Stimulated activated naive CD8-positive, alpha-beta T cell treated with anti-CD3 and anti-CD28 coated beads, Interleukin-15, Interleukin-2, amounts not matched to agents 100 ng/mL and 50 ng/mL, for 24 hours (primary cell): ENCODE measurements around the gene SLC41A3.

Source experiments
- H3K27ac Mint-ChIP-seq: one replicate; pipeline ENCODE4 v1.8.0; 2021; ENCODE audit warnings: mild to moderate bottlenecking, mixed read lengths
- H3K27me3 Mint-ChIP-seq: one replicate; pipeline ENCODE4 v1.8.0; 2021; ENCODE audit warnings: mixed read lengths
- H3K36me3 Mint-ChIP-seq: one replicate; pipeline ENCODE4 v1.8.0; 2021; ENCODE audit warnings: low read depth, mixed read lengths
- H3K4me1 Mint-ChIP-seq: one replicate; pipeline ENCODE4 v1.8.0; 2021; ENCODE audit warnings: low read depth, mixed read lengths
- H3K4me3 Mint-ChIP-seq: one replicate; pipeline ENCODE4 v1.8.0; 2021; ENCODE audit warnings: mild to moderate bottlenecking, mixed read lengths
- H3K9me3 Mint-ChIP-seq: one replicate; pipeline ENCODE4 v1.8.0; 2021; ENCODE audit warnings: mixed read lengths

Gene SLC41A3

GRCh38 chr3:126125781-126126251, 41.9 kb upstream of the SLC41A3 start:
- Mint-ChIP-seq H3K27ac (no peak overlapping the region), H3K4me1 (no peaks in the 10 kb centered on the region), H3K9me3 (no peaks in the 10 kb centered on the region), H3K4me3 (no peak overlapping the region), H3K36me3 (no peaks in the 10 kb centered on the region), H3K27me3 (peaks cover 4% of the 10 kb centered on the region)

- Mint-ChIP-seq H3K27me3 (peaks cover 4% of the 10 kb centered on the region), H3K9me3 (no peaks in the 10 kb centered on the region), H3K36me3 (no peaks in the 10 kb centered on the region), H3K4me1 (no peaks in the 10 kb centered on the region), H3K4me3 (no peak overlapping the region), H3K27ac (no peak overlapping the region)
Observed at GRCh38 chr3:126125341-126125740, 41.4 kb upstream of the SLC41A3 start.

GRCh38 chr3:126124896-126125295, 41.0 kb upstream of the SLC41A3 start:
- no peak overlapping the region for H3K4me3 Mint-ChIP-seq
- peaks cover 4% of the 10 kb centered on the region for H3K27me3 Mint-ChIP-seq
- no peaks in the 10 kb centered on the region for H3K4me1 Mint-ChIP-seq
- H3K36me3 Mint-ChIP-seq: no peaks in the 10 kb centered on the region
- no peaks in the 10 kb centered on the region for H3K9me3 Mint-ChIP-seq
- H3K27ac Mint-ChIP-seq: no peak overlapping the region

DNA sequence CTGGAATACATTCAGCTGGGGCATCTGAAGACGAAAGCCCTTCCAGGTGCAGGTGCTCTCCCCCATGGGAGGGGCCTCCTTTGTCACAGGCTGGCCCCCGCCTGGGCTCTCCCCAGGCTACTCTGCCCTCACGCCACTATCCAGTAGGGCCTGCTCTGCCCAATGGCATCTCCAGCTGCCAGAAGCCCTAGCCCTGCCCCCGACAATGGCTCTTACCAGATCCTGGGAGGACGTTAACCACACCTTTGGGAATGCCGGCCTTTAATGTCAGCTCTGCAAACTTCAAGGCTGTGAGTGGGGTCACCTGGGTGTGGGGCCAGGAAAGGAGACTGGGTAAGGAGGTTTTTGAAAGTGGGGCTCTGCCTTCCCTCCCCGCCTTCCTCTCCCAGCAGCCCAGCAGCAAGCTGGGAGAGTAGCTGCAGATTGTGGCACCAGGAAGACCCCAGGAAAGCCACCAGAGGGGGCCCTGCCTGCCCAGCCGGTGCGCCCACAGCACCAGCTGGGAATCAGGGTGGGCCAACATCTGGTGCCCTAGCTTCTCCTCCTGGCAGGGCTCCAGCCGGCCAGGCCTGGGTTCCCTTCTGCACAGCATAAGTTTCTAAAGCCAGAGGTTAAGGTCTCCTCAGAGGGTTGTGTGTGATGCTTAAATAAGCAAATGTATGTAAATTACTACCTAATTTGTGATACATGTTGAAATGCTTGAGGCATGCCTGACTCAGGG, 40.4 kb upstream of the SLC41A3 start:
- Mint-ChIP-seq H3K27me3 (peaks cover 7% of the 10 kb centered on the region), H3K4me3 (no peak overlapping the region), H3K9me3 (no peaks in the 10 kb centered on the region), H3K36me3 (no peaks in the 10 kb centered on the region), H3K27ac (no peak overlapping the region), H3K4me1 (no peaks in the 10 kb centered on the region)

- Mint-ChIP-seq H3K27me3 (peaks cover 13% of the 10 kb centered on the region), H3K9me3 (no peaks in the 10 kb centered on the region), H3K4me1 (no peaks in the 10 kb centered on the region), H3K27ac (no peak overlapping the region), H3K36me3 (no peaks in the 10 kb centered on the region), H3K4me3 (no peak overlapping the region)
Observed at GRCh38 chr3:126121632-126122031, 37.7 kb upstream of the SLC41A3 start.

DNA sequence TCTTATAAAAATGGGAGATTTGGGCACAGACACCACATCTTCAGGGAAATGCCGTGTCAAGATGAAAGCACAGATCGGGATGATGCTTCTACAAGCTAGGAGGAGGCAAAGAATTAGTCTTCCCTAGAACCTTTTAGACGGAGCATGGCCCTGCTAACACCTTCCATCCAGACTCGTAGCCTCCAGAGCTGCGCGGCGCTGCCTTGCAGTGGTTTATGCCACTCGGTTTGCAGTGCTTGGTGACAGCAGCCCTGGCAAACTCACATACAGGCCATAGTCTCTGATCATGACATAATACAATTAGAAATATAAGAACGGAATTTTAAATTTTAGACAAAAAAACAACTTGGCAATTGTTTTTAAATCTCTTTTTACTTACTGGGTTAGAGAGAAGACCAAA, 37.1 kb upstream of the SLC41A3 start:
- Mint-ChIP-seq H3K36me3 (no peaks in the 10 kb centered on the region), H3K4me1 (no peaks in the 10 kb centered on the region), H3K27me3 (peaks cover 13% of the 10 kb centered on the region), H3K9me3 (no peaks in the 10 kb centered on the region), H3K27ac (no peak overlapping the region), H3K4me3 (no peak overlapping the region)

- Mint-ChIP-seq H3K27ac (no peak overlapping the region), H3K4me3 (no peak overlapping the region), H3K4me1 (no peaks in the 10 kb centered on the region), H3K27me3 (peaks cover 13% of the 10 kb centered on the region), H3K36me3 (no peaks in the 10 kb centered on the region), H3K9me3 (no peaks in the 10 kb centered on the region)
Observed at GRCh38 chr3:126119976-126120375, 36.1 kb upstream of the SLC41A3 start.

GRCh38 chr3:126119008-126119675, 35.2 kb upstream of the SLC41A3 start:
- no peak overlapping the region for H3K4me3 Mint-ChIP-seq
- H3K36me3 Mint-ChIP-seq: no peaks in the 10 kb centered on the region
- no peaks in the 10 kb centered on the region for H3K4me1 Mint-ChIP-seq
- H3K27me3 Mint-ChIP-seq: peaks cover 13% of the 10 kb centered on the region
- no peak overlapping the region for H3K27ac Mint-ChIP-seq
- H3K9me3 Mint-ChIP-seq: no peaks in the 10 kb centered on the region

- Mint-ChIP-seq H3K27me3 (peaks cover 13% of the 10 kb centered on the region), H3K36me3 (no peaks in the 10 kb centered on the region), H3K9me3 (no peaks in the 10 kb centered on the region), H3K27ac (no peak overlapping the region), H3K4me3 (no peak overlapping the region), H3K4me1 (no peaks in the 10 kb centered on the region)
Observed at GRCh38 chr3:126118591-126118990, 34.7 kb upstream of the SLC41A3 start.

GRCh38 chr3:126117786-126118185, 33.9 kb upstream of the SLC41A3 start:
- H3K27ac Mint-ChIP-seq: no peak overlapping the region
- no peaks in the 10 kb centered on the region for H3K4me1 Mint-ChIP-seq
- peaks cover 13% of the 10 kb centered on the region for H3K27me3 Mint-ChIP-seq
- no peak overlapping the region for H3K4me3 Mint-ChIP-seq
- H3K9me3 Mint-ChIP-seq: no peaks in the 10 kb centered on the region
- no peaks in the 10 kb centered on the region for H3K36me3 Mint-ChIP-seq

GRCh38 chr3:126117212-126117611, 33.3 kb upstream of the SLC41A3 start:
- H3K9me3 Mint-ChIP-seq: no peaks in the 10 kb centered on the region
- H3K27ac Mint-ChIP-seq: no peak overlapping the region
- H3K4me3 Mint-ChIP-seq: no peak overlapping the region
- no peaks in the 10 kb centered on the region for H3K4me1 Mint-ChIP-seq
- H3K27me3 Mint-ChIP-seq: peaks cover 13% of the 10 kb centered on the region
- no peaks in the 10 kb centered on the region for H3K36me3 Mint-ChIP-seq

DNA sequence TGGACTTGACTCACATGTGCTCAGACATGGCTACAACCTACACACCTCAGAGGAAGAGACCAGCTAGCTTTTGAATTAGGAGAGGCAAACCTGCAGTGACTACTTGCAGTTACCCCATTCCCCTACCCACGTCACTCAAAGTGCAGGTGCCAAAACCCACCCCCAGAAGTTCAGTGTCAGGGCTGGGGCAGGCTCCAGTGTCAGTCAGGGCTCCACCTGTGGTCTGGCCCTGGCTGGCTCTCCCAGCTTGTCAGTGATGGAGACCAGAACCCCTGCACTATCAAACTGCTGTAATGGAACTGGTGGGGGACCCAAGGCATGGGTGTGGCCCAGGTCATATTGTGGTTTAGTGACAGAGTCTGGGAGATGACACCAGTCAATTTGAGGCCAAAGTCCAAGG, 32.6 kb upstream of the SLC41A3 start:
- Mint-ChIP-seq H3K27ac (no peak overlapping the region), H3K27me3 (peaks cover 10% of the 10 kb centered on the region), H3K9me3 (no peaks in the 10 kb centered on the region), H3K36me3 (no peaks in the 10 kb centered on the region), H3K4me3 (no peak overlapping the region), H3K4me1 (no peaks in the 10 kb centered on the region)

- H3K27ac Mint-ChIP-seq: no peak overlapping the region
Observed at GRCh38 chr3:126114443-126115386, 30.8 kb upstream of the SLC41A3 start.

GRCh38 chr3:126113733-126114442, 30.0 kb upstream of the SLC41A3 start:
- H3K4me1 Mint-ChIP-seq: no peaks in the 10 kb centered on the region
- no peaks in the 10 kb centered on the region for H3K9me3 Mint-ChIP-seq
- peaks cover 2% of the 10 kb centered on the region for H3K27me3 Mint-ChIP-seq
- no peaks in the 10 kb centered on the region for H3K36me3 Mint-ChIP-seq
- H3K4me3 Mint-ChIP-seq: no peak overlapping the region
- no peak overlapping the region for H3K27ac Mint-ChIP-seq

More at GRCh38 chr3:126114443-126115386, 30.8 kb upstream of the SLC41A3 start:
- Mint-ChIP-seq H3K4me3 (no peak overlapping the region), H3K9me3 (no peaks in the 10 kb centered on the region), H3K4me1 (no peaks in the 10 kb centered on the region), H3K27me3 (peaks cover 10% of the 10 kb centered on the region), H3K36me3 (no peaks in the 10 kb centered on the region)
